SU-DHL-6 (cell line): ENCODE measurements around the gene RELL1.

ENCODE experiments used
- H2AFZ ChIP-seq: fragments of 200-600 bp; sonication (generic); 2 replicates; pipeline ENCODE4 v1.6.1; 2014; ENCODE audit warnings: low read depth, mild to moderate bottlenecking, moderate library complexity, mixed read lengths, antibody characterized with exemption, low read length; ENCODE audit not compliant: severe bottlenecking
- H3F3A ChIP-seq: fragments of 200-600 bp; shearing (Covaris generic); 2 replicates; pipeline ENCODE4 v1.6.0; 2016; ENCODE audit warnings: antibody characterized with exemption, mild to moderate bottlenecking; ENCODE audit not compliant: insufficient read depth
- H3K27ac ChIP-seq: fragments of 200-600 bp; sonication (generic); 2 replicates; pipeline ENCODE4 v1.5.1; 2016; ENCODE audit warnings: low read depth, mild to moderate bottlenecking, low read length, moderate library complexity, mixed read lengths
- H3K27me3 ChIP-seq: fragments of 200-600 bp; sonication (generic), shearing (Covaris generic); 2 replicates; pipeline ENCODE4 v1.6.0; 2014; ENCODE audit warnings: mild to moderate bottlenecking, low read length
- H3K36me3 ChIP-seq: fragments of 200-600 bp; sonication (generic); 2 replicates; pipeline ENCODE4 v1.6.1; 2014; ENCODE audit warnings: mild to moderate bottlenecking, low read length, mixed read lengths
- H3K4me2 ChIP-seq: fragments of 300-600, 200-600 bp; shearing (Covaris generic), sonication (generic); 2 replicates; pipeline ENCODE4 v1.6.0; 2014; ENCODE audit warnings: low read length, low read depth, mild to moderate bottlenecking; ENCODE audit not compliant: poor library complexity, severe bottlenecking
- H3K4me3 ChIP-seq: fragments of 200-600 bp; sonication (generic); 2 replicates; pipeline ENCODE4 v1.5.1; 2014; ENCODE audit warnings: antibody characterized with exemption, low read length, mild to moderate bottlenecking, mixed read lengths; ENCODE audit not compliant: insufficient read depth, poor library complexity, severe bottlenecking
- H3K79me2 ChIP-seq: fragments of 200-600 bp; sonication (generic); 2 replicates; pipeline ENCODE4 v1.6.1; 2014; ENCODE audit warnings: mild to moderate bottlenecking, low read length, moderate library complexity; ENCODE audit not compliant: insufficient read depth
- H3K9ac ChIP-seq: fragments of 200-600 bp; sonication (generic); 2 replicates; pipeline ENCODE4 v1.7.0; 2014; ENCODE audit warnings: mild to moderate bottlenecking, low read length
- H3K9me2 ChIP-seq: fragments of 200-600 bp; sonication (generic); replicated peaks from 2 replicates; pipeline ENCODE4 v1.6.1; 2014; ENCODE audit warnings: low read length; ENCODE audit not compliant: insufficient read depth
- H3K9me3 ChIP-seq: fragments of 200-600 bp; sonication (generic); 2 replicates; pipeline ENCODE4 v1.6.1; 2014; ENCODE audit warnings: low read length, mixed read lengths; ENCODE audit not compliant: insufficient read depth
- H4K20me1 ChIP-seq: fragments of 200-600 bp; sonication (generic); 2 replicates; pipeline ENCODE4 v1.6.1; 2014; ENCODE audit warnings: low read depth, mild to moderate bottlenecking, antibody characterized with exemption, low read length, moderate library complexity, mixed read lengths
- EZH2phosphoT487 ChIP-seq: fragments of 200-600 bp; sonication (generic), shearing (Covaris generic); conservative IDR thresholded peaks from 2 replicates; pipeline ENCODE4 v1.6.1; 2018; ENCODE audit warnings: mild to moderate bottlenecking, antibody characterized with exemption, low read length, moderate library complexity, mixed read lengths
- TF ChIP-seq, protein P1 (sequence below): fragments of 200-600 bp; sonication (generic); IDR thresholded peaks from one replicate; pipeline ENCODE4 v1.5.1; 2017; ENCODE audit warnings: antibody characterized with exemption, mild to moderate bottlenecking, low read length, moderate library complexity; ENCODE audit not compliant: insufficient read depth, poor library complexity, severe bottlenecking

Gene RELL1

DNA sequence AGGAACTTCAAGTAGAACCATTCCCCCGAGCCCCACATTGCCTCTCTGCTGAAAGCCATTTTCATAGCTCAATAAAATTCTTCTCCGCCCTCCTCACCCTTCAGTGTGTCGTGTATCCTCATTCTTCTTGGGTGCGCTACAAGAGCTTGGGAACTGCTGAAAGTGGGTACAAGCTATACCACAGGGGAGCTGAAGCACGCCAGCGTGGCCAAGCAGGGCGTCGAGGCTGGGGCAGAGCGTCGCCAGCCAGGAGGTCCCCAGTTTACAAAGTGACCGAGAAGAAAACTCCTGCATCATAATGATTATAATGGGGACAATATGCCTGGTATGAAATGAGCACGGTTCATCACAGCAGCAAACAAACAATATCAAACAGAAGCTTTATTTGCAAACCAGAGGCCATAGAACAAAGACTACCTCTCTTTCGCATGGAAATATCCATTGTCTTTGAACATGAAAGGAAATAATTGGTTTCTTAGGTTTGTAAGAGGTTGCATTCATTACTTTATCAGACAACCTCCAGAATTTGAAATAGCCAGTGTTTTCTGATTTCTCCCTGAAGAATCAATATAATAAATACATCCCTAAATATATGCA lies 34.3 kb downstream of the RELL1 start:
- H3K27me3 ChIP-seq, result no peaks in the 10 kb centered on the region
- H3K9me2 ChIP-seq, result no peaks in the 10 kb centered on the region
- H3K9ac ChIP-seq, result no peak overlapping the region
- H3K9me3 ChIP-seq, result peaks cover 5% of the 10 kb centered on the region; the same call in 1 of the 2 replicates
- no peaks in the 10 kb centered on the region for H3K36me3 ChIP-seq
- no peak overlapping the region for H2AFZ ChIP-seq
- no peaks in the 10 kb centered on the region for H3K79me2 ChIP-seq
- H4K20me1 ChIP-seq, result no peaks in the 10 kb centered on the region
- TF ChIP-seq, protein P1, sequence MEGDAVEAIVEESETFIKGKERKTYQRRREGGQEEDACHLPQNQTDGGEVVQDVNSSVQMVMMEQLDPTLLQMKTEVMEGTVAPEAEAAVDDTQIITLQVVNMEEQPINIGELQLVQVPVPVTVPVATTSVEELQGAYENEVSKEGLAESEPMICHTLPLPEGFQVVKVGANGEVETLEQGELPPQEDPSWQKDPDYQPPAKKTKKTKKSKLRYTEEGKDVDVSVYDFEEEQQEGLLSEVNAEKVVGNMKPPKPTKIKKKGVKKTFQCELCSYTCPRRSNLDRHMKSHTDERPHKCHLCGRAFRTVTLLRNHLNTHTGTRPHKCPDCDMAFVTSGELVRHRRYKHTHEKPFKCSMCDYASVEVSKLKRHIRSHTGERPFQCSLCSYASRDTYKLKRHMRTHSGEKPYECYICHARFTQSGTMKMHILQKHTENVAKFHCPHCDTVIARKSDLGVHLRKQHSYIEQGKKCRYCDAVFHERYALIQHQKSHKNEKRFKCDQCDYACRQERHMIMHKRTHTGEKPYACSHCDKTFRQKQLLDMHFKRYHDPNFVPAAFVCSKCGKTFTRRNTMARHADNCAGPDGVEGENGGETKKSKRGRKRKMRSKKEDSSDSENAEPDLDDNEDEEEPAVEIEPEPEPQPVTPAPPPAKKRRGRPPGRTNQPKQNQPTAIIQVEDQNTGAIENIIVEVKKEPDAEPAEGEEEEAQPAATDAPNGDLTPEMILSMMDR, result no peak
- no peak for TF ChIP-seq EZH2phosphoT487
- no peak overlapping the region for H3K4me2 ChIP-seq
- no peak overlapping the region for H3K27ac ChIP-seq
- no peak overlapping the region for H3K4me3 ChIP-seq
- H3F3A ChIP-seq, result no peaks in the 10 kb centered on the region

DNA sequence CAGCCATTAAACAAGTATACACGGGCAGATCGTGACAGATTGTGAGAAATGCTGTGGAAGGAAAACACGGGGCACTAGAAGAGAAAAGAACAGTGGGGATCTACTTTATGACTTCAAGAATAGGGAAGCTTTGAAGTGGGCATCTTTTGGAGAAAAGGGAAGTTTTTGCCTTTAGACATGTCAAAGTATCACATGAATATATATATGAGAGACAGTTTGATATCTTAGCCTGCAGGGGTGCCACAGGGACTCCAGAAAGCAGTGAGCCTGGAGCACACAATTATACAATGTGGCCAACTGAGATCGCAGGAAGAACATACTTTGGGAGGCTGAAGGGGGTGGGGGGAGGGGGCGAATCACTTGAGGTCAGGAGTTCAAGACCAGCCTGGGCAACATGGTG lies 35.7 kb downstream of the RELL1 start:
- Histone ChIP-seq H3K36me3 (no peaks in the 10 kb centered on the region), H3K4me3 (no peak overlapping the region), H3K9me3 (no peaks in the 10 kb centered on the region), H3K9ac (no peak overlapping the region), H4K20me1 (no peaks in the 10 kb centered on the region), H3K9me2 (no peaks in the 10 kb centered on the region), H3K27me3 (no peaks in the 10 kb centered on the region), H3F3A (no peaks in the 10 kb centered on the region), H3K27ac (no peak overlapping the region), H3K4me2 (no peak overlapping the region), H2AFZ (no peak overlapping the region), H3K79me2 (no peaks in the 10 kb centered on the region)
- TF ChIP-seq, protein P1, result no peak
- TF ChIP-seq EZH2phosphoT487, result no peak

DNA sequence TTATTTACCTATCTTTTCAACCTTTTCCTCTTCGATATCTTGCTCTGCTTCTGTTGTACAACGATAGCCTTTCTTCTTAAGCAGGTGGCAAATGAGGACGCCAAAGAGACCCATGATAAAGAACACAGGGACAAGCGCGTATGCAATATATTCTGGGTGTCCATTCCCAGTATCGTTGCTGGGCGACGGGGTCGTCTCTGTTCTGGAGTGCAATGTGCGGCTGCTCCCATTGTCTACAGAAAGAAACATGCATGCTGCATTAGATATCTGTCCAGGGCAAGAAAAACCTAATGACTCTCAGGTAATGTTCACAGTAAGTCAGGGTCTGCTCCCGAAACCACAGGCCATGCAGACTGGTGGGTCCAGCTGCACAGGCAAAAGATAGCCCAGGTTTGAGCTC lies 36.9 kb downstream of the RELL1 start:
- Histone ChIP-seq H3K27me3 (no peaks in the 10 kb centered on the region), H3K4me2 (no peak overlapping the region), H3K27ac (no peak overlapping the region)

More for the DNA sequence above, 36.9 kb downstream of the RELL1 start:
- Histone ChIP-seq H3K4me3 (no peak overlapping the region), H3K9me3 (no peaks in the 10 kb centered on the region), H2AFZ (no peak overlapping the region), H3K36me3 (no peaks in the 10 kb centered on the region), H3K9ac (no peak overlapping the region), H3F3A (no peaks in the 10 kb centered on the region), H3K9me2 (no peaks in the 10 kb centered on the region), H4K20me1 (no peaks in the 10 kb centered on the region), H3K79me2 (no peaks in the 10 kb centered on the region)
- TF ChIP-seq, protein P1, result no peak
- no peak for TF ChIP-seq EZH2phosphoT487
